HEK293 (cell line): ENCODE measurements around the gene SLC48A1.

ENCODE experiments used
- CTCF ChIP-seq: fragments of 450-650 bp; formaldehyde crosslinking; IDR thresholded peaks from 2 replicates; pipeline ENCODE4 v1.5.1; 2016; ENCODE audit warnings: missing biosample characterization, missing genetic modification characterization
- GLIS2 ChIP-seq: fragments of 450-650 bp; formaldehyde crosslinking; IDR thresholded peaks from 2 replicates; pipeline ENCODE4 v1.5.1; 2016; ENCODE audit warnings: missing biosample characterization, missing genetic modification characterization
- KLF16 ChIP-seq: fragments of 450-650 bp; formaldehyde crosslinking; IDR thresholded peaks from 2 replicates; pipeline ENCODE4 v1.5.1; 2017; ENCODE audit warnings: missing biosample characterization, missing genetic modification characterization
- KLF9 ChIP-seq: fragments of 450-650 bp; formaldehyde crosslinking; IDR thresholded peaks from 2 replicates; pipeline ENCODE4 v1.5.1; 2016; ENCODE audit warnings: missing biosample characterization, missing genetic modification characterization, low read depth
- MZF1 ChIP-seq: fragments of 450-650 bp; formaldehyde crosslinking; IDR thresholded peaks from 2 replicates; pipeline ENCODE4 v1.5.1; 2017; ENCODE audit warnings: missing biosample characterization, missing genetic modification characterization, borderline replicate concordance
- SP3 ChIP-seq: fragments of 450-650 bp; formaldehyde crosslinking; IDR thresholded peaks from 2 replicates; pipeline ENCODE4 v1.5.1; 2016; ENCODE audit warnings: missing biosample characterization, missing genetic modification characterization
- WT1 ChIP-seq: fragments of 450-650 bp; formaldehyde crosslinking; IDR thresholded peaks from 2 replicates; pipeline ENCODE4 v1.5.1; 2016; ENCODE audit warnings: missing biosample characterization, missing genetic modification characterization
- YY1 ChIP-seq: fragments of 450-650 bp; formaldehyde crosslinking; IDR thresholded peaks from 2 replicates; pipeline ENCODE4 v1.5.1; 2018; ENCODE audit warnings: missing biosample characterization, missing genetic modification characterization
- ZBTB6 ChIP-seq: fragments of 450-650 bp; formaldehyde crosslinking; IDR thresholded peaks from 2 replicates; pipeline ENCODE4 v1.5.1; 2017; ENCODE audit warnings: missing biosample characterization, missing genetic modification characterization
- ZEB2 ChIP-seq: fragments of 450-650 bp; formaldehyde crosslinking; IDR thresholded peaks from 2 replicates; pipeline ENCODE4 v1.5.1; 2016; ENCODE audit warnings: missing biosample characterization, missing genetic modification characterization
- ZNF146 ChIP-seq: fragments of 450-650 bp; formaldehyde crosslinking; IDR thresholded peaks from 2 replicates; pipeline ENCODE4 v1.5.1; 2016; ENCODE audit warnings: missing biosample characterization, missing genetic modification characterization
- ZNF157 ChIP-seq: fragments of 450-650 bp; formaldehyde crosslinking; IDR thresholded peaks from 2 replicates; pipeline ENCODE4 v1.5.1; 2016; ENCODE audit warnings: missing biosample characterization, missing genetic modification characterization
- ZNF335 ChIP-seq: fragments of 450-650 bp; formaldehyde crosslinking; conservative IDR thresholded peaks from 2 replicates; pipeline ENCODE4 v1.5.1; 2016; ENCODE audit warnings: missing biosample characterization, missing genetic modification characterization
- ZNF404 ChIP-seq: fragments of 450-650 bp; formaldehyde crosslinking; IDR thresholded peaks from 2 replicates; pipeline ENCODE4 v1.5.1; 2017; ENCODE audit warnings: missing biosample characterization, missing genetic modification characterization
- ZNF488 ChIP-seq: fragments of 450-650 bp; formaldehyde crosslinking; IDR thresholded peaks from 2 replicates; pipeline ENCODE4 v1.5.1; 2016; ENCODE audit warnings: missing biosample characterization, missing genetic modification characterization
- ZNF510 ChIP-seq: fragments of 450-650 bp; formaldehyde crosslinking; IDR thresholded peaks from 2 replicates; pipeline ENCODE4 v1.5.1; 2018; ENCODE audit warnings: mild to moderate bottlenecking, missing genetic modification characterization, missing biosample characterization; ENCODE audit not compliant: insufficient replicate concordance
- ZNF558 ChIP-seq: fragments of 450-650 bp; formaldehyde crosslinking; IDR thresholded peaks from 2 replicates; pipeline ENCODE4 v1.5.1; 2016; ENCODE audit warnings: missing biosample characterization, missing genetic modification characterization
- ZNF664 ChIP-seq: fragments of 450-650 bp; formaldehyde crosslinking; IDR thresholded peaks from 2 replicates; pipeline ENCODE4 v1.5.1; 2016; ENCODE audit warnings: missing biosample characterization, missing genetic modification characterization
- ZNF692 ChIP-seq: fragments of 450-650 bp; formaldehyde crosslinking; IDR thresholded peaks from 2 replicates; pipeline ENCODE4 v1.5.1; 2016; ENCODE audit warnings: missing biosample characterization, missing genetic modification characterization
- ZNF76 ChIP-seq: fragments of 450-650 bp; formaldehyde crosslinking; IDR thresholded peaks from 2 replicates; pipeline ENCODE4; 2016; ENCODE audit warnings: low read depth, missing biosample characterization, missing genetic modification characterization, borderline replicate concordance
- TF ChIP-seq, protein P1 (sequence below): fragments of 450-650 bp; formaldehyde crosslinking; IDR thresholded peaks from 2 replicates; pipeline ENCODE4 v1.5.1; 2016; ENCODE audit warnings: missing biosample characterization, missing genetic modification characterization
- TF ChIP-seq, protein P2 (sequence below): fragments of 450-650 bp; formaldehyde crosslinking; IDR thresholded peaks from 2 replicates; pipeline ENCODE4 v1.5.1; 2016; ENCODE audit warnings: missing biosample characterization, missing genetic modification characterization
- TF ChIP-seq, protein P3 (sequence below): fragments of 450-650 bp; formaldehyde crosslinking; IDR thresholded peaks from 2 replicates; pipeline ENCODE4 v1.5.1; 2016; ENCODE audit warnings: missing biosample characterization, missing genetic modification characterization, borderline replicate concordance
- TF ChIP-seq, protein P4 (sequence below): fragments of 450-650 bp; formaldehyde crosslinking; IDR thresholded peaks from 2 replicates; pipeline ENCODE4 v1.5.1; 2016; ENCODE audit warnings: missing biosample characterization, missing genetic modification characterization
- TF ChIP-seq, protein P5 (sequence below): fragments of 450-650 bp; formaldehyde crosslinking; IDR thresholded peaks from 2 replicates; pipeline ENCODE4 v1.5.1; 2016; ENCODE audit warnings: missing biosample characterization, missing genetic modification characterization

The SLC48A1 gene

DNA sequence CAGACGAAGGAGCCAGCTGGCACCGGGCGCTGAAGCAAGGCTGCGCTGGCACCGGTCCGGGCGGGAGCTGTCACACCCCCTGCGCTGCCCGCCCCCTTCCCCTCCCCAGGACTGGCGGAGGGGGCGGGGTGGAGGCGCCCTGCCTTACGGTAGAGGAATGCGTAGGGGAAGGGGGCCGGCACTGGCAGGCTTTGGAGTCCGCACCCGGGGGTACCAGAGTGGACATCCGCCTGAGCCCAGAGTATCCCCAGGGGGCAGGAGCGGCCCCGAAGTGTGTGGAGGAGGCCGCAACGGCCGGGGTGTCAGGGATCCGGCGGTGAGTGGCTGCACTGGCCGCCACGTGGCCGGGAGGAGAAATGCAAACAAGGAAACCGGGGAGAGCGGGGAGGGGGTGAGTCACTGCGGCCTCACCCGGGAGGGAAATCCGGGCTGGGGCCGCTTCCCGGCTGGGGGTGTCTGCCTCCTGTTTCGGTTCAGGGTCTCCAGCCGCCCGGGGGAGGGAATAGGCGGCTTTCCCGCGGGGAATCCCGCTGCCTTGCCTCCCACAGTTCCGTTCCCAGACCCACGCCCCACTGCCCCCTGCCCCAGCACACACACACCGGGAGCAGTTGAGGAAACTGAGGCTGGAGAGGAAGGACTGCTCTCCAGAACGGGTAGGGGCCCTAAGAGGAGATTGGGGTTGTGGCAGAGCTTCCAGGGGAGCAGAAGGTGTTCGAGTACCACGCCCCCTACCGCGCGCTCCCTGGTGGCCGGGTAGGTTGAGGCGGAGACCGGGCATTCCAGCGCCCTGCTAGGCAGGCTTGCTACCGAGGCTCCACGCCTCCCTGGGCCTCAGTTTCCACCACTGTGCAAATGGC lies 14.0 kb upstream of the SLC48A1 start, which contains the start of gene RAPGEF3 (continued):
- TF ChIP-seq ZNF76 (tag by site-specific recombination) (no peak), KLF9 (tag by site-specific recombination) (peak; percentile 98), ZNF335 (tag by site-specific recombination) (peak; percentile 30; the same call in 1 of the 2 replicates), ZBTB6 (no peak), ZNF157 (no peak), ZNF692 (tag by site-specific recombination) (no peak), ZEB2 (tag by site-specific recombination) (peak; percentile 77), ZNF664 (tag by site-specific recombination) (no peak), ZNF510 (tag by site-specific recombination) (no peak), WT1 (tag by site-specific recombination) (peak; percentile 68), MZF1 (no peak), ZNF404 (no peak), SP3 (tag by site-specific recombination) (peak; percentile 90), ZNF488 (tag by site-specific recombination) (no peak), ZNF146 (no peak), GLIS2 (tag by site-specific recombination) (peak; percentile 95), YY1 (tag by site-specific recombination) (no peak), CTCF (tag by site-specific recombination) (peak; percentile 71), KLF16 (peak; percentile 93), ZNF558 (tag by site-specific recombination) (no peak)
- TF ChIP-seq, protein P1, sequence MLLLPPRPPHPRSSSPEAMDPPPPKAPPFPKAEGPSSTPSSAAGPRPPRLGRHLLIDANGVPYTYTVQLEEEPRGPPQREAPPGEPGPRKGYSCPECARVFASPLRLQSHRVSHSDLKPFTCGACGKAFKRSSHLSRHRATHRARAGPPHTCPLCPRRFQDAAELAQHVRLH (tag by site-specific recombination): no peak
- TF ChIP-seq, protein P2, sequence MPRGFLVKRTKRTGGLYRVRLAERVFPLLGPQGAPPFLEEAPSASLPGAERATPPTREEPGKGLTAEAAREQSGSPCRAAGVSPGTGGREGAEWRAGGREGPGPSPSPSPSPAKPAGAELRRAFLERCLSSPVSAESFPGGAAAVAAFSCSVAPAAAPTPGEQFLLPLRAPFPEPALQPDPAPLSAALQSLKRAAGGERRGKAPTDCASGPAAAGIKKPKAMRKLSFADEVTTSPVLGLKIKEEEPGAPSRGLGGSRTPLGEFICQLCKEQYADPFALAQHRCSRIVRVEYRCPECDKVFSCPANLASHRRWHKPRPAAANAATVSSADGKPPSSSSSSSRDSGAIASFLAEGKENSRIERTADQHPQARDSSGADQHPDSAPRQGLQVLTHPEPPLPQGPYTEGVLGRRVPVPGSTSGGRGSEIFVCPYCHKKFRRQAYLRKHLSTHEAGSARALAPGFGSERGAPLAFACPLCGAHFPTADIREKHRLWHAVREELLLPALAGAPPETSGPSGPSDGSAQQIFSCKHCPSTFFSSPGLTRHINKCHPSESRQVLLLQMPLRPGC: peak; percentile 66
- TF ChIP-seq, protein P3, sequence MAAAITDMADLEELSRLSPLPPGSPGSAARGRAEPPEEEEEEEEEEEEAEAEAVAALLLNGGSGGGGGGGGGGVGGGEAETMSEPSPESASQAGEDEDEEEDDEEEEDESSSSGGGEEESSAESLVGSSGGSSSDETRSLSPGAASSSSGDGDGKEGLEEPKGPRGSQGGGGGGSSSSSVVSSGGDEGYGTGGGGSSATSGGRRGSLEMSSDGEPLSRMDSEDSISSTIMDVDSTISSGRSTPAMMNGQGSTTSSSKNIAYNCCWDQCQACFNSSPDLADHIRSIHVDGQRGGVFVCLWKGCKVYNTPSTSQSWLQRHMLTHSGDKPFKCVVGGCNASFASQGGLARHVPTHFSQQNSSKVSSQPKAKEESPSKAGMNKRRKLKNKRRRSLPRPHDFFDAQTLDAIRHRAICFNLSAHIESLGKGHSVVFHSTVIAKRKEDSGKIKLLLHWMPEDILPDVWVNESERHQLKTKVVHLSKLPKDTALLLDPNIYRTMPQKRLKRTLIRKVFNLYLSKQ (tag by site-specific recombination): no peak
- TF ChIP-seq, protein P4, sequence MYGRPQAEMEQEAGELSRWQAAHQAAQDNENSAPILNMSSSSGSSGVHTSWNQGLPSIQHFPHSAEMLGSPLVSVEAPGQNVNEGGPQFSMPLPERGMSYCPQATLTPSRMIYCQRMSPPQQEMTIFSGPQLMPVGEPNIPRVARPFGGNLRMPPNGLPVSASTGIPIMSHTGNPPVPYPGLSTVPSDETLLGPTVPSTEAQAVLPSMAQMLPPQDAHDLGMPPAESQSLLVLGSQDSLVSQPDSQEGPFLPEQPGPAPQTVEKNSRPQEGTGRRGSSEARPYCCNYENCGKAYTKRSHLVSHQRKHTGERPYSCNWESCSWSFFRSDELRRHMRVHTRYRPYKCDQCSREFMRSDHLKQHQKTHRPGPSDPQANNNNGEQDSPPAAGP: peak; percentile 87
- TF ChIP-seq, protein P5, sequence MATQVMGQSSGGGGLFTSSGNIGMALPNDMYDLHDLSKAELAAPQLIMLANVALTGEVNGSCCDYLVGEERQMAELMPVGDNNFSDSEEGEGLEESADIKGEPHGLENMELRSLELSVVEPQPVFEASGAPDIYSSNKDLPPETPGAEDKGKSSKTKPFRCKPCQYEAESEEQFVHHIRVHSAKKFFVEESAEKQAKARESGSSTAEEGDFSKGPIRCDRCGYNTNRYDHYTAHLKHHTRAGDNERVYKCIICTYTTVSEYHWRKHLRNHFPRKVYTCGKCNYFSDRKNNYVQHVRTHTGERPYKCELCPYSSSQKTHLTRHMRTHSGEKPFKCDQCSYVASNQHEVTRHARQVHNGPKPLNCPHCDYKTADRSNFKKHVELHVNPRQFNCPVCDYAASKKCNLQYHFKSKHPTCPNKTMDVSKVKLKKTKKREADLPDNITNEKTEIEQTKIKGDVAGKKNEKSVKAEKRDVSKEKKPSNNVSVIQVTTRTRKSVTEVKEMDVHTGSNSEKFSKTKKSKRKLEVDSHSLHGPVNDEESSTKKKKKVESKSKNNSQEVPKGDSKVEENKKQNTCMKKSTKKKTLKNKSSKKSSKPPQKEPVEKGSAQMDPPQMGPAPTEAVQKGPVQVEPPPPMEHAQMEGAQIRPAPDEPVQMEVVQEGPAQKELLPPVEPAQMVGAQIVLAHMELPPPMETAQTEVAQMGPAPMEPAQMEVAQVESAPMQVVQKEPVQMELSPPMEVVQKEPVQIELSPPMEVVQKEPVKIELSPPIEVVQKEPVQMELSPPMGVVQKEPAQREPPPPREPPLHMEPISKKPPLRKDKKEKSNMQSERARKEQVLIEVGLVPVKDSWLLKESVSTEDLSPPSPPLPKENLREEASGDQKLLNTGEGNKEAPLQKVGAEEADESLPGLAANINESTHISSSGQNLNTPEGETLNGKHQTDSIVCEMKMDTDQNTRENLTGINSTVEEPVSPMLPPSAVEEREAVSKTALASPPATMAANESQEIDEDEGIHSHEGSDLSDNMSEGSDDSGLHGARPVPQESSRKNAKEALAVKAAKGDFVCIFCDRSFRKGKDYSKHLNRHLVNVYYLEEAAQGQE (tag by site-specific recombination): no peak; the same call in 1 of the 2 replicates
